NCI-H2227 (cell line): Measurements from ENCODE around the gene MORN2.

Experiments used
- DNase-seq: peaks from one replicate; lab custom pipeline; 2025; ENCODE audit not compliant: unreplicated experiment; lab: John Stamatoyannopoulos, UW

The MORN2 gene

DNA sequence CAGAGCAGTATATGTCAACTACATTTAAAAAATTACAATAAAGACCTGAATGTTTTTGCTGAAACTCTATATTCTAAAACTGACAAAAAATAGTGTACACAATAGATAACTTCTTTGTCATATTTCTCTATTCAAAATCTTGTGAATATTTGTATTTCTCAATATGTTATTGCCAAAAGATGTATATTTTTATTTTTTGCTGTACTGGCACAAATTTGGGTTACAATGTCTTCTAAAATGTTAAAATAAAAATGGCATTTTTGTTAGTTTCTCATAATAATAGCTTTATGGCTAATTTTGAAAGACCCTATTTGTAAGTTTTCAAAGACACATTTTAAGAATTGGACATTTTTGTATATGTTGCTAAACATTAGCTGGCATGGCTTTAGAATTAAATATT is 13.3 kb downstream of the MORN2 start:
- DNase-seq: no peak

DNA sequence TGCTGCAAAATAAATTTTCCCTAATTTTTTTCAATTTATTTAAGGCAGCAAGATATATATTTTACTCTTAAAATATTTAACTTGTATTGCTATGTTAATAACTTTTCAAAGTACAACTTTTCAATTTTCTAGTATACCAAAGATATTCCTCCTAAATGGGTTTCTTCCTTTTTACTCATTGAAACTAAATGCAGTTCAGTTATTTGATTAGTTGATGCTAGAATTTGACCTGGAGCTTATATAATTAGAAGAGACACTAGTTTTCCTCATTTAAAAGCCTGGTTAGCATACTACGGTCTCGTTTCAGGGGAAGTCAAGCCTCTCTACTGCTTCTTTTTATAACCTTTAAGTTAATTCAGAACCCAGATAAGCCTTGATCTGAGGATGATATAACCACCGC is 13.8 kb downstream of the MORN2 start, which contains the start of gene ARHGEF33:
Gene ARHGEF33 (plus strand): TSS at position 301 of the 400 bp plus-strand sequence. CDS start 29,573 bp downstream, outside the sequence.
- no peak for DNase-seq

- no peak for DNase-seq
These were observed 17.0 kb downstream of the MORN2 start for GRCh38 chr2:38892819-38893218.

DNA sequence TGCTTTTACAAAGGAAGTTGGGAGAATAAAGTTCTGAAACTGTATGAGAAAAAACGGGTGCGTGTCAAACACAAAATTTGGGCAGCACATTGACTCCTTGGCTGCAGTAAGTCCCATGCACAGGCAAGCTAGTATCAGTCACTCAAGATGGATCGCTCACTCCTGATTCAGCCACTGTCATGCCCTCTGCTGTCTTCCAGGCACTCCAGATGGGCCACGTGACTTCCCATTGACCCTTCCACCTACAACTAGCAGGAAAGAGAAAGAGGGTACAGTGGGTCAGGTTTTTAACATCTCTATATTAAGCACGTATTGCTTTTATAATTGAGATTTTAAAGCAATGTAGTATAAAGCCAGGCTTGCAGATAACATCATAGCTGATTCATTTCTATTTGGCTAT is 22.5 kb downstream of the MORN2 start:
- no peak for DNase-seq

GRCh38 chr2:38900726-38901125 is 24.9 kb downstream of the MORN2 start:
- no peak for DNase-seq

DNA sequence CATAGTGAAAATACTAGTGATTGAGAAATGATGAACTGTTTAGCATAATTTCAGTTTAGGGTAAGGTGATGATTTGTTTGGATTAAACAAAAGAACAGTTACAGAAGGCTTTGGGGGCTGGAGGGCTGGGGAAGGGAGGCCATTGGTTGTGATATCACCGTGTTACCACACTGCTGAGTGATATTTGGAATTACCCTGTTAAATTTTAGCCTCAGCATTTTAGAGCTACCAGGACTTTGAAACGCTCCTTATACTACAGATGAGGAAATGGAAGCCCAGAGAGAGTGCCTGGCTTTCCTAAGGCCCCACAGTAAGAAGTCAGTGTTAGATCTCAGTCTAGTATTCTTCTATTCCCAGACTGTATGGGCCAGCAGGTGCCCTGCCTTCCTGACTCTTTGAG is 29.5 kb downstream of the MORN2 start:
- no peak for DNase-seq

DNA sequence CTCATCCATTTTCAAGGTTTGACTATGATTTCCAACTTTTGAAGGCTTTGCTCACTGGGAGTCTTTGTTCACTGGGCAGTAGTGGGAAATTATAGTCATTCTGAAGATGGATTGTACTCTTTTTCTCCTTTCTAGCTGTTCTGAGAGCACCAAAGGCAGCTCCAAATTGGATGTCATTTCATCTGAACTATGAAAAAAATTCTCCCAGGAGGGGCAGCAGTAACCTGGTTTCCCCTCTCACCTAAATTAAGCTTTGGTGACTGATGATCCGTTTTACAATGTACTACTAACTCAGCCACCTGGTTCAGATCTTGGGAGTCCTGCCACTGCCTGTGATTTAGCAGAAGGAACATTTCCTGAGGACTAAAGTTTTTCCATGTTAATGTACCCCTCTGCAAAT is 31.5 kb downstream of the MORN2 start:
- DNase-seq: no peak

DNA sequence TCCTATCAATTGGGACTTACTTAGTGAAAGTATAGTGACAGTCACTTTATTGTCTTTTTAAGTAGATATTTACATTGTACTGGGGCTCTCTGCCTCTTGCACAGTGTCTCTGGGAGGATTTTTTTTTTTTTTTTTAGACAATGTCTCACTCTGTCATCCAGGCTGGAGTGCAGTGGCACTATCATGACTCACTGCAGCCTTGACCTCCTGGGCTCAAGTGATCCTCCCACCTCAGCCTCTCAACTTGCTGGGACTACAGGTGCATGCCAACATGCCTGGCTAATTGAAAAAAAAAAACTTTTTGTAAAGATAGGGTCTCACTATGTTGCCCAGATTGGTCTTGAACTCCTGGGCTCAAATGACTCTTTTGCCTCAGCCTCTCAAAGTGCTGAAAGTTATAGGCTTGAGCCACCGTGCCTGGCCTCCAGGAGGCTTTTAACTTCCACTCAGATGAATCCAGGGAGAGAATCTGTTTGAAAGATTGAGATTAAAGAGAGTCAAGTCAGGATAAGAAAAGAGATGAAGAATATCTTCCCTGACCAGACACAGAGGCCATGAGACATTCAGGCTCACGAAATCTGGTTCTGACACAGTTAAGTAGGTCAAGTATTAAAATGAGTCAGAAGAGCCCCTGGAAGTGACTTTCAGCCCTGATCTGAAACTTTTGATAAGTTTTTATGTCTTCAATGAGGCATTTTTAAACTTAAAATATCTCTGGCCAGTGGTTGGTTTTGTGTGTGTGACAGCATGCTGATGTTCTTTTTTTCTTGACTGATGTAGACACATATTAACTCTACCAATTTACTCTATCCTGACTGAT is 32.2 kb downstream of the MORN2 start:
- DNase-seq: no peak

DNA sequence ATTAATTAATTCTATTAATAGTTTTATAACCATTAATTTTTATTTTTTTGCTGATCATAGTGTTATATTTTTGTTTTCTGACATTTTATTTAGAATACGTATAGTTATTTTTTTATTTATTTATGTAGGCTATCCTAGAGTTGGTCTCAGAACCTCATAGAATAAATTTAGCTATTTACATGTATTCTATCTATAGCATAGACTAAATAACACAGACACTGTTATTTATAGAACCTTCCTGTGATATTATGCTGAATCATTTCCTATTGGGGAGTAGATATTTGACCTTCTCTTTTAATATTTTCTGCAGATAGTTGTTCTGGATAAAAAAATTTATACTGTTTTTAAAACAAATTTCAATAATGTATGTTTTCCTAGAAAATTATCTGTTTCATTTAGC is 34.1 kb downstream of the MORN2 start:
- no peak for DNase-seq

DNA sequence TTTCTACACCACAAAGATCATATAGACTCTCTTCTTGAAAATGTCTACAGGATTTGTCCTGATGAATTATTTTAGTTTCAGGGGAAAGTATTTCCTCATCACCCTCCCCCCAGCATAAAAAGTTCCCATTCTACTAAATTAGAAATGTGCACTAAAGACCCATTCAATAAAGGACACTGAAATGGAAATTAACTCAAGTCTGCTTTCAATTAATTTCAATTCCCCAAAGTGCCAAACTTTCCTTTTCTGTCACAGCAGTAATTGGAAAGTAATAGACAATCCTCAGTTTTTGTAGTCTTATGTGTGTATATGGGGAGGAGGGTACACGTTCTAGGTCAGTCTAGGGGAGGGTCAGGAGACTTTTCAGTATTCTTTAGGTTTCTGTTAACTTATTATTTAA is 35.4 kb downstream of the MORN2 start:
- no peak for DNase-seq

GRCh38 chr2:38912619-38913018 is 36.8 kb downstream of the MORN2 start:
- DNase-seq: no peak

DNA sequence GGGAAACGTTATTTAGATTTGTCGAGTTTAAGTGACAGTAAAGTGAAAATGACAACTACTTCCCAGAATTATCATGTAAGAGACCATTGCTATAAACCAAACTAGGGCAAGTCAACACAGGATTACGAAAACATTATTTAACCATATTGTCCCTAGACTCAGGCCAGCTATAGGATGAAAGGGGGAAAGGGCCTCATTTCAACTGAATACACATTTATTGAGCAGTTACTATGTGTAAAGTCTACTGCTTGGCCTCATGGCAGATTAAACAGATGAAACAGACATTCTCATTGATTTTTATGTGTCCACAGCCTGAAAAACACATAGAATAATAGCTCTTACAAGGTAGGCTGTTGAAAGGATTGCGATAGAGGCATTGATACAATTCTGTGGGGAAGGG is 46.6 kb downstream of the MORN2 start:
- no peak for DNase-seq

DNA sequence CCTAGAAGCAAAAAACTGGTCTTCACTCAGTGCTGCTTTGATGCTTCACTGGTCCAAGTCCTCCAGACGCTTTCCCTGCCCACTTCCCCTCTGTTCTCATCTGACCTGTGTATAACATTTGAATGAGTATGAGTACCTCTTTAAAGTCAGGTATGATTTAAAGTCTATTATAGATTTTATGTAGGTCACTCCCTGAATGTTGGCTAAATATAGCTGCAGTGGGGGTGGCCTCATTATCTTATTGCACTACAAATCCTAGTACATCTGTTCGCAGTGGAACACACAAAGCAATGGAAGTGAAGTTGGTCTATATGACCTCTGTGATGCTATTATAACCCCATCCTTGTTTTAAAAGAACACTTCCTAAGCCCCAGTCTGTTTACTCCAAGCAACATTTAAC is 47.1 kb downstream of the MORN2 start:
- no peak for DNase-seq

DNA sequence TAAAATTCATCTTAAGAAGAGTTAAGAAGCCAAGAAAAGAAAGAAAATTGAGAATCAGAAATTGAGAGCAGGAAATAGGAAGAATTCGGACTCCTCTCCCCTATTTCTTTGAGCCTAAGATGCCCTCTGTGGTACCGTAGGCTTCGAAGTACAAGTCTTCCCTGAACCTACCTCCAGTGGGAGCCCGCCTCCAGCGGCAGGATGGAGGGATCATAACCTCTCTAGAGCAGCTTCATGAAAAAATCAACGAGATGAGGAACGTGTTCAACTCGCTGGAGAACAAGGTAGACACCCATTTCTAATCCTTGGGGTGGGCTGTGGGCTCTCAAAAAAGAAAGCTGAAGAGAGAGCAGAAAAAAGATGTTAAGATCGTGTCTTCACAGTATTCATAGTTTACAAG is 50.2 kb downstream of the MORN2 start:
- no peak for DNase-seq

DNA sequence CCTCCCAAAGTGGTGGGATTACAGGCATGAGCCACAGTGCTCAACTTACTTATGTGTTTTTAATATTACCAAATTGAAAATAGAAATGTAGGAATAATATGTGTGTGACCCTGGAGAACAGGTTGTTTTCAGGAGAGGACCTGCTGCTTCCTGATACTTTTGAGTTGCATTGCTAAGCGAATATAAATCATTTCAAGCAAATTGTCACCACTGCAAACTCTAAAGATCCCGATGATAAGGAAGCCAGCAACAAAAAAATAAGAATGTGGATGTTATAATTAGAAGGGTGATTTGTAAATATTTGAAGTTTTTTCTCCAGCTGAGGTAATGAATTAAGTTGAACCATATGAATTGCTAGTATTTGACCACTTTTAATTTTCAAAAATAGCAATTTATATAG is 54.8 kb downstream of the MORN2 start:
- no peak for DNase-seq
